ENCODE measurements around the gene MRAS. TPM values are rescaled to one million over a fixed set of nuclear protein-coding genes. Genes with fewer than 3 reads are reported as not detected.

The MRAS gene
- total and polyA plus RNA-seq, 2 of the 13 experiments (the other 11 are each of a cell fraction or from before 2014, with no cell fraction given), result 8.8 to 36.2 TPM

GRCh38 chr3:138437281-138437680 lies 88.9 kb downstream of the MRAS start (continued):
- no peak for TF ChIP-seq ERF (CRISPR knock-in tag; IDR thresholded peaks at IDR 0.05)
- no peak for TF ChIP-seq NFE2 (CRISPR knock-in tag; IDR thresholded peaks at IDR 0.05)
- TF ChIP-seq TCF7 (IDR thresholded peaks at IDR 0.05; ENCODE audit: low read depth), result no peak
- TF ChIP-seq SALL2 (CRISPR knock-in tag; IDR thresholded peaks at IDR 0.05), result no peak

- Histone ChIP-seq H3K27me3 (ENCODE audit: control insufficient read depth in 1 of 2, insufficient read depth in 2 of 2, low read length in 2 of 2) (peaks cover 0 to 2% of the 10 kb centered on the region in 2 experiments; a peak in 1 of 5 replicates), H2AFZ (ENCODE audit: low read length) (no peak overlapping the region), H3K36me3 (replicated peaks in 1 of 2; ENCODE audit: control insufficient read depth in 1 of 2, insufficient read depth in 2 of 2, low read length in 2 of 2) (no peaks in the 10 kb centered on the region), H3K4me1 (ENCODE audit: insufficient read depth, low read length) (peaks cover 40% of the 10 kb centered on the region), H3K9ac (ENCODE audit: insufficient read depth, low read depth, low read length) (no peak overlapping the region), H3K27ac (ENCODE audit: extremely low read length, insufficient read depth, low read length) (no peak overlapping the region), H3K4me2 (ENCODE audit: low read depth, low read length) (no peak overlapping the region), H3K4me3 (replicated peaks in 1 of 3; ENCODE audit: insufficient read depth in 1 of 3, low read depth in 2 of 3, low read length in 3 of 3) (no peak overlapping the region), H3K79me2 (ENCODE audit: insufficient read depth, low read length) (no peaks in the 10 kb centered on the region), H4K20me1 (ENCODE audit: insufficient read depth, low read length) (no peaks in the 10 kb centered on the region), H3K9me3 (ENCODE audit: low read length) (no peaks in the 10 kb centered on the region)
- intact Hi-C loops (cut with micrococcal nuclease; ENCODE audit: unreplicated experiment) (no loop called here), in situ Hi-C loops (cut with HindIII; ENCODE audit: extremely low pct_ligation_motif_present, low pct_unique_long_range_greater_than_20kb) (no loop called here)
- BruUV-seq (replicated peaks), result no TSS peak
- no peak for TF ChIP-seq CEBPB (IDR thresholded peaks at IDR 0.05; ENCODE audit: borderline replicate concordance, low read depth, low read length)
- TF ChIP-seq CREBL2 (CRISPR knock-in tag; IDR thresholded peaks at IDR 0.05; ENCODE audit: borderline replicate concordance), result no peak
- ATAC-seq (no peak), DNase-seq (ENCODE audit: low spot score) (no peak), FAIRE-seq (no peak)
- ChIA-PET CTCF (ENCODE audit: low intra/inter-chr PET ratio, low total read pairs) (no interaction called here), POLR2A (no interaction called here)
- WGBS (ENCODE audit: low lambda C conversion rate), result 73% methylated on average over 9 of the region's 11 CpGs
Observed at GRCh38 chr3:138438896-138439295, 90.5 kb downstream of the MRAS start.

- H3K4me1 ChIP-seq (ENCODE audit: insufficient read depth, low read length), result peaks cover 33% of the 10 kb centered on the region
- intact Hi-C loops (cut with micrococcal nuclease; ENCODE audit: unreplicated experiment) (no loop called here), in situ Hi-C loops (cut with HindIII; ENCODE audit: extremely low pct_ligation_motif_present, low pct_unique_long_range_greater_than_20kb) (no loop called here)
- H2AFZ ChIP-seq (ENCODE audit: low read length), result no peak overlapping the region
- no peak for ATAC-seq
- TF ChIP-seq ZNF3 (CRISPR knock-in tag; IDR thresholded peaks at IDR 0.05) (no peak), KAT7 (CRISPR knock-in tag; IDR thresholded peaks at IDR 0.05; ENCODE audit: borderline replicate concordance) (no peak), CBX2 (IDR thresholded peaks at IDR 0.05; ENCODE audit: low read depth, low read length) (no peak), CBX2 (CRISPR knock-in tag; IDR thresholded peaks at IDR 0.05; ENCODE audit: low read depth) (no peak), THYN1 (CRISPR knock-in tag; IDR thresholded peaks at IDR 0.05; ENCODE audit: borderline replicate concordance, low read depth) (no peak), KLF12 (CRISPR knock-in tag; IDR thresholded peaks at IDR 0.05; ENCODE audit: borderline replicate concordance) (no peak), ZNF776 (CRISPR knock-in tag; IDR thresholded peaks at IDR 0.05) (no peak), PRDM15 (CRISPR knock-in tag; IDR thresholded peaks at IDR 0.05) (no peak)
- 79% methylated on average over 4 of the region's 4 CpGs for whole genome bisulfite sequencing (ENCODE audit: low lambda C conversion rate)
- no peak overlapping the region for H3K4me2 ChIP-seq (ENCODE audit: low read depth, low read length)
- FAIRE-seq, result no peak
- ChIA-PET POLR2A (no interaction called here), CTCF (ENCODE audit: low intra/inter-chr PET ratio, low total read pairs) (no interaction called here)
- H3K79me2 ChIP-seq (ENCODE audit: insufficient read depth, low read length), result no peaks in the 10 kb centered on the region
- no peak overlapping the region for H3K27ac ChIP-seq (ENCODE audit: extremely low read length, insufficient read depth, low read length)
- no peak overlapping the region for H3K4me3 ChIP-seq (replicated peaks in 1 of 3; ENCODE audit: insufficient read depth in 1 of 3, low read depth in 2 of 3, low read length in 3 of 3)
- no peaks in the 10 kb centered on the region for H4K20me1 ChIP-seq (ENCODE audit: insufficient read depth, low read length)
- H3K9ac ChIP-seq (ENCODE audit: insufficient read depth, low read depth, low read length), result no peak overlapping the region
- H3K36me3 ChIP-seq (replicated peaks in 1 of 2; ENCODE audit: control insufficient read depth in 1 of 2, insufficient read depth in 2 of 2, low read length in 2 of 2), result no peaks in the 10 kb centered on the region
- no TSS peak for BruUV-seq (replicated peaks)
- no peak for DNase-seq (ENCODE audit: low spot score)
- no peaks in the 10 kb centered on the region for H3K9me3 ChIP-seq (ENCODE audit: low read length)
- no peaks in the 10 kb centered on the region for H3K27me3 ChIP-seq (ENCODE audit: control insufficient read depth in 1 of 2, insufficient read depth in 2 of 2, low read length in 2 of 2)
Observed at GRCh38 chr3:138439646-138440045, 91.3 kb downstream of the MRAS start.
